HL-60 (cell line): Measurements from ENCODE around the gene CSNK1G3.

Experiments
- DNase-seq, 2 experiments: peaks; one replicate each; pipeline ENCODE4 v3.0.0-alpha.2; 2010 to 2020; ENCODE audit warnings: low read depth in 1 of 2, low spot score in 1 of 2
- H3K27ac ChIP-seq: fragments of 250-450 bp; sonication (Bioruptor Pico); replicated peaks from 2 replicates; pipeline ENCODE4 v1.5.1; 2020; ENCODE audit warnings: mild to moderate bottlenecking, moderate library complexity
- H3K27me3 ChIP-seq: fragments of 250-450 bp; sonication (Bioruptor Pico); 2 replicates; pipeline ENCODE4 v1.5.1; 2021; ENCODE audit warnings: mild to moderate bottlenecking, moderate library complexity; ENCODE audit not compliant: insufficient read depth, poor library complexity, severe bottlenecking
- H3K4me3 ChIP-seq: replicated peaks from 2 replicates; pipeline ENCODE4 v1.5.1; 2011; ENCODE audit warnings: mild to moderate bottlenecking, control low read depth, low read length; ENCODE audit not compliant: insufficient read depth
- GABPA ChIP-seq: IDR thresholded peaks from 2 replicates; pipeline ENCODE4 v1.6.1; 2012; ENCODE audit warnings: low read depth
- POLR2AphosphoS5 ChIP-seq: IDR thresholded peaks from 2 replicates; pipeline ENCODE4 v1.6.1; 2012; ENCODE audit warnings: low read depth
- SPI1 ChIP-seq: IDR thresholded peaks from 2 replicates; pipeline ENCODE4 v1.6.1; 2012; ENCODE audit warnings: low read depth, mild to moderate bottlenecking, borderline replicate concordance
- TF ChIP-seq, protein P1 (sequence below): IDR thresholded peaks from one replicate; pipeline ENCODE4 v1.5.1; 2011; ENCODE audit warnings: low read length, control low read depth, inconsistent platforms; ENCODE audit not compliant: insufficient read depth
- TF ChIP-seq, protein P2 (sequence below): IDR thresholded peaks from 2 replicates; pipeline ENCODE4 v1.6.1; 2012; ENCODE audit warnings: low read depth; ENCODE audit not compliant: insufficient replicate concordance

Gene CSNK1G3

DNA sequence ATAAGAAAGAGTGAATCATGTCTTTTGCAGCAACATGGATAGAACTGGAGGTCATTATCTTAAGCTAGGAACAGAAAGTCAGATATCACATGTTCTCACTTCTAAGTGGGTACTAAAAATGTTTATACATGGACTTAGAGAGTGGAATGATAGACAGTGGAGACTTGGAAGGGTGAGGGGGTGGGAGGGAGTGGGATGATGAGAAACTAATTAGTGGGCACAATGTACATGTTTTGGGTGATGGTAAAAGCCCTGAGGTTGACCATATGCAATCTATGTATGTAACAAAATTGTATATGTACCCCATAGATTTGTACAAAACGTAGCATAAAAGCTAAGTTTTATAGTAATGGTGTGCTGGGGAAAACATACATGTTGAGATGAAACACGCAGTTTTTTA, 25.3 kb downstream of the CSNK1G3 start:
- H3K4me3 ChIP-seq, result no peak overlapping the region
- no peak overlapping the region for H3K27ac ChIP-seq
- no peaks in the 10 kb centered on the region for H3K27me3 ChIP-seq
- TF ChIP-seq GABPA, result no peak
- no peak for DNase-seq

DNA sequence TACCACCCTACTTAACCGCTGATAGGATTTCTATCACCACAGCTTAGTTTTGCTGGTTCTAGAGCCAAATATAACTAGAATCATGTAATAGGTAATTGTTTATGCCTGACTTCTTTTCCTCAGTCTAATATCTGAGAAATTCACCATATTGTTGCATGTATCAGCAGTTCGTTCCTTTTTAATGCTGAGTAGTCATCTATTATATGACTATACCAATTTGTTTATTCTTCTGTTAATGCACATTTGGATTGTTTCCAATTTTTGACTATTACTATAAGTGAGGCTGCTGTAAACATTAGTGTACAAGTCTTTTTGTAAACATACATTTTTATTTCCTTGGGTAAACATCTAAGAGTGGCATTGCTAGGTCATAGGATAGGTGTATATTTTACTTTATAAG, 25.9 kb downstream of the CSNK1G3 start:
- no peak for DNase-seq
- TF ChIP-seq, protein P1, sequence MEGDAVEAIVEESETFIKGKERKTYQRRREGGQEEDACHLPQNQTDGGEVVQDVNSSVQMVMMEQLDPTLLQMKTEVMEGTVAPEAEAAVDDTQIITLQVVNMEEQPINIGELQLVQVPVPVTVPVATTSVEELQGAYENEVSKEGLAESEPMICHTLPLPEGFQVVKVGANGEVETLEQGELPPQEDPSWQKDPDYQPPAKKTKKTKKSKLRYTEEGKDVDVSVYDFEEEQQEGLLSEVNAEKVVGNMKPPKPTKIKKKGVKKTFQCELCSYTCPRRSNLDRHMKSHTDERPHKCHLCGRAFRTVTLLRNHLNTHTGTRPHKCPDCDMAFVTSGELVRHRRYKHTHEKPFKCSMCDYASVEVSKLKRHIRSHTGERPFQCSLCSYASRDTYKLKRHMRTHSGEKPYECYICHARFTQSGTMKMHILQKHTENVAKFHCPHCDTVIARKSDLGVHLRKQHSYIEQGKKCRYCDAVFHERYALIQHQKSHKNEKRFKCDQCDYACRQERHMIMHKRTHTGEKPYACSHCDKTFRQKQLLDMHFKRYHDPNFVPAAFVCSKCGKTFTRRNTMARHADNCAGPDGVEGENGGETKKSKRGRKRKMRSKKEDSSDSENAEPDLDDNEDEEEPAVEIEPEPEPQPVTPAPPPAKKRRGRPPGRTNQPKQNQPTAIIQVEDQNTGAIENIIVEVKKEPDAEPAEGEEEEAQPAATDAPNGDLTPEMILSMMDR, result no peak
- TF ChIP-seq GABPA, result no peak
- no peak for TF ChIP-seq SPI1
- TF ChIP-seq, protein P2, sequence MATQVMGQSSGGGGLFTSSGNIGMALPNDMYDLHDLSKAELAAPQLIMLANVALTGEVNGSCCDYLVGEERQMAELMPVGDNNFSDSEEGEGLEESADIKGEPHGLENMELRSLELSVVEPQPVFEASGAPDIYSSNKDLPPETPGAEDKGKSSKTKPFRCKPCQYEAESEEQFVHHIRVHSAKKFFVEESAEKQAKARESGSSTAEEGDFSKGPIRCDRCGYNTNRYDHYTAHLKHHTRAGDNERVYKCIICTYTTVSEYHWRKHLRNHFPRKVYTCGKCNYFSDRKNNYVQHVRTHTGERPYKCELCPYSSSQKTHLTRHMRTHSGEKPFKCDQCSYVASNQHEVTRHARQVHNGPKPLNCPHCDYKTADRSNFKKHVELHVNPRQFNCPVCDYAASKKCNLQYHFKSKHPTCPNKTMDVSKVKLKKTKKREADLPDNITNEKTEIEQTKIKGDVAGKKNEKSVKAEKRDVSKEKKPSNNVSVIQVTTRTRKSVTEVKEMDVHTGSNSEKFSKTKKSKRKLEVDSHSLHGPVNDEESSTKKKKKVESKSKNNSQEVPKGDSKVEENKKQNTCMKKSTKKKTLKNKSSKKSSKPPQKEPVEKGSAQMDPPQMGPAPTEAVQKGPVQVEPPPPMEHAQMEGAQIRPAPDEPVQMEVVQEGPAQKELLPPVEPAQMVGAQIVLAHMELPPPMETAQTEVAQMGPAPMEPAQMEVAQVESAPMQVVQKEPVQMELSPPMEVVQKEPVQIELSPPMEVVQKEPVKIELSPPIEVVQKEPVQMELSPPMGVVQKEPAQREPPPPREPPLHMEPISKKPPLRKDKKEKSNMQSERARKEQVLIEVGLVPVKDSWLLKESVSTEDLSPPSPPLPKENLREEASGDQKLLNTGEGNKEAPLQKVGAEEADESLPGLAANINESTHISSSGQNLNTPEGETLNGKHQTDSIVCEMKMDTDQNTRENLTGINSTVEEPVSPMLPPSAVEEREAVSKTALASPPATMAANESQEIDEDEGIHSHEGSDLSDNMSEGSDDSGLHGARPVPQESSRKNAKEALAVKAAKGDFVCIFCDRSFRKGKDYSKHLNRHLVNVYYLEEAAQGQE, result no peak
- no peak for TF ChIP-seq POLR2AphosphoS5
- H3K27me3 ChIP-seq, result no peaks in the 10 kb centered on the region
- no peak overlapping the region for H3K27ac ChIP-seq
- no peak overlapping the region for H3K4me3 ChIP-seq

DNA sequence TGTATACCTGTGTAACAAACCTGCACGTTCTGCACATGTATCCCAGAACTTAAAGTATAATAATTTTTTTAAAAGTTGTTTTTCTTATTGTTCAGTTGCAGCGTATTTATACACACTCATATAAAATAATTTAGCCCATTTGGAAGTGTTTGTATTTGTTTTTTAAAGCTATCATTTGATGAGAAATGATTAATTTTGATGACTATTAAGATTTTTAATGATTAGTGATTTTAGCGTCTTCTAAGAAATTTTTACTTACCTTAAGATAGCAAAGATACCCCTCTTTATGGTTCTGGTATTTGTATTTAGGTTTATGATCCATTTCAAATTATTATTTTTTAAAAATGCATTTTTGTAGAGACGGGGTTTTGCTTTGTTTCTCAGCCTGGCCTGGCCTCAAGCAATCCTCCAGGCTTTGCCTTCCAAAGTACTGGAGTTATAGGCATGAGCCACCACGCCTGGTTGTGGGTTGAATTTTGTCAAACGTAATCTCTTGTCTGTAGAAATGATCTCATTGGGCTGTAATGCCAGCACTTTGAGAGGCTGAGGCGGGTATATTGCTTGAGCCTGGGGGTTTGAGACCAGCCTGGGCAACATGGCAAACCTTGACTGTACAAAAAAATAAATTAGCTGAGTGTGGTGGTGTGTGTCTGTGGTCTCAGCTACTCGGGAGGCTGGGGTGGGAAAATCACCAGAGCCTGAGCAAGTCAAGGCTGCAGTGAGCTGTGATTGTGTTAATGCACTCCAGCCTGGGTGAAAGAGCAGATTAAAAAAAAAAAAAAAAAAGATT, 26.9 kb downstream of the CSNK1G3 start:
- H3K27ac ChIP-seq, result no peak overlapping the region
- DNase-seq, result no peak
- TF ChIP-seq, protein P2, result no peak
- TF ChIP-seq SPI1, result no peak
- no peak for TF ChIP-seq POLR2AphosphoS5
- no peak for TF ChIP-seq GABPA
- TF ChIP-seq, protein P1, result no peak
- H3K4me3 ChIP-seq, result no peak overlapping the region
- no peaks in the 10 kb centered on the region for H3K27me3 ChIP-seq

DNA sequence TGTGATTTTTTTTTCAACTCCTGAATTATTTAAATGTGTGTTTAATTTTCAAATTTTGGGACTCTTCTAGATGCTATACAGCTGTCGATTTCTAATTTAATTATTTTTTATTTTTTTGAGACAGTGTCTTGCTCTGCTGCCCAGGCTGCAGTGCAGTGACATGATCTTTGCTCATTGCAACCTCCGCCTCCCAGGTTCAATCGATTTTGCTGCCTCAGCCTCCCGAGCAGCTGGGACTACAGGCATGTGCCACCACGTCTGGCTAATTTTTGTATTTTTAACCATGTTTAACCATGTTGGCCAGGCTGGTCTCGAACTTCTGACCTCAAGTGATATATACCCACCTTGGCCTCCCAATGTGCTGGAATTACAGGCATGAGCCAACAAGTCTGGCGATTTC, 28.6 kb downstream of the CSNK1G3 start:
- Histone ChIP-seq H3K27ac (no peak overlapping the region), H3K27me3 (no peaks in the 10 kb centered on the region), H3K4me3 (no peak overlapping the region)
- TF ChIP-seq, protein P1, result no peak
- TF ChIP-seq SPI1 (no peak), GABPA (no peak), POLR2AphosphoS5 (no peak)
- TF ChIP-seq, protein P2, result no peak
- no peak for DNase-seq
